WTC11 (cell line): ENCODE measurements around the gene ALK. TPM values are rescaled to one million over a fixed set of nuclear protein-coding genes. Genes with fewer than 3 reads are reported as not detected.

ENCODE experiments used
- ATAC-seq: fragments of 200-7000 bp; cut with Tn5 transposase; 2 replicates; pipeline ENCODE4 v1.10.0; 2021; ENCODE audit warnings: mild to moderate bottlenecking, moderate library complexity
- CTCF ChIA-PET: fragments of 300-600 bp; sonication (Branson Sonifier 250); formaldehyde crosslinking; loops from one replicate; lab custom pipeline; 2021; ENCODE audit warnings: antibody characterized with exemption; lab: Charles Lee
- POLR2A ChIA-PET: fragments of 350-600 bp; sonication (Branson Sonifier 250); formaldehyde crosslinking; loops from one replicate; lab custom pipeline; 2021; ENCODE audit warnings: antibody characterized with exemption; lab: Charles Lee
- DNase-seq: peaks from one replicate; pipeline ENCODE4 v3.0.0; 2021; ENCODE audit warnings: low spot score
- H3K27ac Mint-ChIP-seq: 2 replicates; pipeline ENCODE4 v1.8.0; 2021; ENCODE audit warnings: mixed read lengths
- H3K27me3 Mint-ChIP-seq: 2 replicates; pipeline ENCODE4 v1.8.0; 2021; ENCODE audit warnings: low read depth, mild to moderate bottlenecking, moderate library complexity, mixed read lengths
- H3K36me3 Mint-ChIP-seq: 2 replicates; pipeline ENCODE4 v1.8.0; 2021; ENCODE audit warnings: mixed read lengths
- H3K4me1 Mint-ChIP-seq: 2 replicates; pipeline ENCODE4 v1.8.0; 2022; ENCODE audit warnings: mixed read lengths
- H3K4me3 Mint-ChIP-seq: 2 replicates; pipeline ENCODE4 v1.8.0; 2021; ENCODE audit warnings: mild to moderate bottlenecking, moderate library complexity, mixed read lengths
- H3K9me3 Mint-ChIP-seq: 2 replicates; pipeline ENCODE4 v1.8.0; 2021; ENCODE audit warnings: mixed read lengths
- CBFB ChIP-seq: sonication (generic); formaldehyde crosslinking; IDR thresholded peaks from 2 replicates; pipeline ENCODE4 v1.8.1; 2022; ENCODE audit warnings: mild to moderate bottlenecking, low read depth, missing genetic modification reagents
- ELF4 ChIP-seq: sonication (generic); formaldehyde crosslinking; IDR thresholded peaks from 2 replicates; pipeline ENCODE4 v1.8.1; 2022; ENCODE audit warnings: low read depth, mild to moderate bottlenecking, moderate library complexity, missing genetic modification reagents
- EMX1 ChIP-seq: fragments of 250-450 bp; sonication (Bioruptor Pico); IDR thresholded peaks from 2 replicates; pipeline ENCODE4 v1.8.0; 2021; ENCODE audit warnings: mild to moderate bottlenecking
- HMGXB4 ChIP-seq: sonication (generic); formaldehyde crosslinking; IDR thresholded peaks from 2 replicates; pipeline ENCODE4 v1.8.1; 2023; ENCODE audit warnings: mild to moderate bottlenecking, moderate library complexity, missing genetic modification reagents
- IRF1 ChIP-seq: sonication (generic); formaldehyde crosslinking; IDR thresholded peaks from 2 replicates; pipeline ENCODE4 v1.8.0; 2023; ENCODE audit warnings: missing genetic modification reagents
- JUN ChIP-seq: sonication (generic); formaldehyde crosslinking; IDR thresholded peaks from 2 replicates; pipeline ENCODE4 v1.8.0; 2023; ENCODE audit warnings: mild to moderate bottlenecking, missing genetic modification reagents
- NFATC4 ChIP-seq: fragments of 250-450 bp; sonication (Bioruptor Pico); IDR thresholded peaks from 2 replicates; pipeline ENCODE4 v1.9.0; 2021; ENCODE audit warnings: mild to moderate bottlenecking
- NFE2L1 ChIP-seq: sonication (generic); formaldehyde crosslinking; IDR thresholded peaks from 2 replicates; pipeline ENCODE4 v1.8.1; 2023; ENCODE audit warnings: missing genetic modification reagents
- PRDM15 ChIP-seq: sonication (generic); formaldehyde crosslinking; IDR thresholded peaks from 2 replicates; pipeline ENCODE4 v1.8.0; 2022; ENCODE audit warnings: missing genetic modification reagents
- SMAD4 ChIP-seq: sonication (generic); formaldehyde crosslinking; IDR thresholded peaks from 2 replicates; pipeline ENCODE4 v1.8.0; 2022; ENCODE audit warnings: mild to moderate bottlenecking, missing genetic modification reagents
- ZBTB21 ChIP-seq: sonication (generic); formaldehyde crosslinking; IDR thresholded peaks from 2 replicates; pipeline ENCODE4 v1.8.1; 2023; ENCODE audit warnings: mild to moderate bottlenecking, missing genetic modification reagents, borderline replicate concordance
- ZNF232 ChIP-seq: sonication (generic); formaldehyde crosslinking; IDR thresholded peaks from 2 replicates; pipeline ENCODE4 v1.8.0; 2022; ENCODE audit warnings: mild to moderate bottlenecking, missing genetic modification reagents
- ZNF416 ChIP-seq: fragments of 250-450 bp; sonication (Bioruptor Pico); IDR thresholded peaks from 2 replicates; pipeline ENCODE4 v1.9.0; 2021; ENCODE audit warnings: mild to moderate bottlenecking, inconsistent platforms
- ZNF671 ChIP-seq: fragments of 250-450 bp; sonication (Bioruptor Pico); IDR thresholded peaks from 2 replicates; pipeline ENCODE4 v1.8.0; 2021; ENCODE audit warnings: mild to moderate bottlenecking
- total RNA-seq: library from RNA; stranded (reverse); gene quantifications from 3 replicates; pipeline ENCODE4 v1.2.3, GENCODE V29; 2021
- TF ChIP-seq, protein P1 (sequence below): fragments of 250-450 bp; sonication (Bioruptor Pico); IDR thresholded peaks from 2 replicates; pipeline ENCODE4 v1.8.0; 2021; ENCODE audit warnings: mild to moderate bottlenecking
- TF ChIP-seq, protein P2 (sequence below): sonication (generic); formaldehyde crosslinking; IDR thresholded peaks from 2 replicates; pipeline ENCODE4 v1.8.1; 2022; ENCODE audit warnings: missing genetic modification reagents, borderline replicate concordance
- TF ChIP-seq, protein P3 (sequence below): sonication (generic); formaldehyde crosslinking; IDR thresholded peaks from 2 replicates; pipeline ENCODE4 v1.8.1; 2023; ENCODE audit warnings: mild to moderate bottlenecking, missing genetic modification reagents
- TF ChIP-seq, protein P4 (sequence below): sonication (generic); formaldehyde crosslinking; IDR thresholded peaks from 2 replicates; pipeline ENCODE4 v1.8.0; 2022; ENCODE audit warnings: mild to moderate bottlenecking, missing genetic modification reagents
- TF ChIP-seq, protein P5 (sequence below): fragments of 250-450 bp; sonication (Bioruptor Pico); IDR thresholded peaks from 2 replicates; pipeline ENCODE4 v2.1.2; 2022; ENCODE audit warnings: mild to moderate bottlenecking, moderate library complexity

The ALK gene
- total RNA-seq, 1 experiment from 2014 or later = not detected

GRCh38 chr2:29335396-29335795 lies 586.0 kb downstream of the ALK start (continued):
- TF ChIP-seq HMGXB4 = no peak
- no peak for TF ChIP-seq JUN (CRISPR knock-in tag)
- TF ChIP-seq PRDM15 (CRISPR knock-in tag) = no peak
- TF ChIP-seq, protein P1, sequence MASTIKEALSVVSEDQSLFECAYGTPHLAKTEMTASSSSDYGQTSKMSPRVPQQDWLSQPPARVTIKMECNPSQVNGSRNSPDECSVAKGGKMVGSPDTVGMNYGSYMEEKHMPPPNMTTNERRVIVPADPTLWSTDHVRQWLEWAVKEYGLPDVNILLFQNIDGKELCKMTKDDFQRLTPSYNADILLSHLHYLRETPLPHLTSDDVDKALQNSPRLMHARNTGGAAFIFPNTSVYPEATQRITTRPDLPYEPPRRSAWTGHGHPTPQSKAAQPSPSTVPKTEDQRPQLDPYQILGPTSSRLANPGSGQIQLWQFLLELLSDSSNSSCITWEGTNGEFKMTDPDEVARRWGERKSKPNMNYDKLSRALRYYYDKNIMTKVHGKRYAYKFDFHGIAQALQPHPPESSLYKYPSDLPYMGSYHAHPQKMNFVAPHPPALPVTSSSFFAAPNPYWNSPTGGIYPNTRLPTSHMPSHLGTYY (CRISPR knock-in tag) = no peak
- TF ChIP-seq ZNF232 (CRISPR knock-in tag) = no peak
- TF ChIP-seq, protein P2, sequence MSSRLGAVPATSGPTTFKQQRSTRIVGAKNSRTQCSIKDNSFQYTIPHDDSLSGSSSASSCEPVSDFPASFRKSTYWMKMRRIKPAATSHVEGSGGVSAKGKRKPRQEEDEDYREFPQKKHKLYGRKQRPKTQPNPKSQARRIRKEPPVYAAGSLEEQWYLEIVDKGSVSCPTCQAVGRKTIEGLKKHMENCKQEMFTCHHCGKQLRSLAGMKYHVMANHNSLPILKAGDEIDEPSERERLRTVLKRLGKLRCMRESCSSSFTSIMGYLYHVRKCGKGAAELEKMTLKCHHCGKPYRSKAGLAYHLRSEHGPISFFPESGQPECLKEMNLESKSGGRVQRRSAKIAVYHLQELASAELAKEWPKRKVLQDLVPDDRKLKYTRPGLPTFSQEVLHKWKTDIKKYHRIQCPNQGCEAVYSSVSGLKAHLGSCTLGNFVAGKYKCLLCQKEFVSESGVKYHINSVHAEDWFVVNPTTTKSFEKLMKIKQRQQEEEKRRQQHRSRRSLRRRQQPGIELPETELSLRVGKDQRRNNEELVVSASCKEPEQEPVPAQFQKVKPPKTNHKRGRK (CRISPR knock-in tag) = no peak
- TF ChIP-seq, protein P3, sequence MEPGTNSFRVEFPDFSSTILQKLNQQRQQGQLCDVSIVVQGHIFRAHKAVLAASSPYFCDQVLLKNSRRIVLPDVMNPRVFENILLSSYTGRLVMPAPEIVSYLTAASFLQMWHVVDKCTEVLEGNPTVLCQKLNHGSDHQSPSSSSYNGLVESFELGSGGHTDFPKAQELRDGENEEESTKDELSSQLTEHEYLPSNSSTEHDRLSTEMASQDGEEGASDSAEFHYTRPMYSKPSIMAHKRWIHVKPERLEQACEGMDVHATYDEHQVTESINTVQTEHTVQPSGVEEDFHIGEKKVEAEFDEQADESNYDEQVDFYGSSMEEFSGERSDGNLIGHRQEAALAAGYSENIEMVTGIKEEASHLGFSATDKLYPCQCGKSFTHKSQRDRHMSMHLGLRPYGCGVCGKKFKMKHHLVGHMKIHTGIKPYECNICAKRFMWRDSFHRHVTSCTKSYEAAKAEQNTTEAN (CRISPR knock-in tag) = no peak
- no peak for TF ChIP-seq SMAD4
- TF ChIP-seq ELF4 (CRISPR knock-in tag) = no peak

GRCh38 chr2:29334706-29335105 lies 586.7 kb downstream of the ALK start:
- peaks cover 22% of the 10 kb centered on the region for H3K4me1 Mint-ChIP-seq
- ChIA-PET POLR2A (no interaction called here), CTCF (interaction anchor here (0.9 kb wide), 1 partner anchor 9 kb away, joined by 3 read pairs; no protein-coding TSS in a partner anchor)
- ATAC-seq (no peak; the same call in 1 of the 2 replicates), DNase-seq (no peak)
- H3K27me3 Mint-ChIP-seq = no peaks in the 10 kb centered on the region
- H3K9me3 Mint-ChIP-seq = no peaks in the 10 kb centered on the region
- H3K27ac Mint-ChIP-seq = no peak overlapping the region
- H3K4me3 Mint-ChIP-seq = no peak overlapping the region
- no peaks in the 10 kb centered on the region for H3K36me3 Mint-ChIP-seq
- TF ChIP-seq ZNF671 = no peak
- TF ChIP-seq EMX1 (CRISPR knock-in tag) = no peak
- TF ChIP-seq ZNF416 (CRISPR knock-in tag) = no peak
- no peak for TF ChIP-seq CBFB
- TF ChIP-seq NFATC4 = no peak
- no peak for TF ChIP-seq IRF1 (CRISPR knock-in tag)
- TF ChIP-seq, protein P4, sequence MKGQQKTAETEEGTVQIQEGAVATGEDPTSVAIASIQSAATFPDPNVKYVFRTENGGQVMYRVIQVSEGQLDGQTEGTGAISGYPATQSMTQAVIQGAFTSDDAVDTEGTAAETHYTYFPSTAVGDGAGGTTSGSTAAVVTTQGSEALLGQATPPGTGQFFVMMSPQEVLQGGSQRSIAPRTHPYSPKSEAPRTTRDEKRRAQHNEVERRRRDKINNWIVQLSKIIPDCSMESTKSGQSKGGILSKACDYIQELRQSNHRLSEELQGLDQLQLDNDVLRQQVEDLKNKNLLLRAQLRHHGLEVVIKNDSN = no peak
- no peak for TF ChIP-seq NFE2L1
- TF ChIP-seq, protein P5, sequence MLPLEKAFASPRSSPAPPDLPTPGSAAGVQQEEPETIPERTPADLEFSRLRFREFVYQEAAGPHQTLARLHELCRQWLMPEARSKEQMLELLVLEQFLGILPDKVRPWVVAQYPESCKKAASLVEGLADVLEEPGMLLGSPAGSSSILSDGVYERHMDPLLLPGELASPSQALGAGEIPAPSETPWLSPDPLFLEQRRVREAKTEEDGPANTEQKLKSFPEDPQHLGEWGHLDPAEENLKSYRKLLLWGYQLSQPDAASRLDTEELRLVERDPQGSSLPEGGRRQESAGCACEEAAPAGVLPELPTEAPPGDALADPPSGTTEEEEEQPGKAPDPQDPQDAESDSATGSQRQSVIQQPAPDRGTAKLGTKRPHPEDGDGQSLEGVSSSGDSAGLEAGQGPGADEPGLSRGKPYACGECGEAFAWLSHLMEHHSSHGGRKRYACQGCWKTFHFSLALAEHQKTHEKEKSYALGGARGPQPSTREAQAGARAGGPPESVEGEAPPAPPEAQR (CRISPR knock-in tag) = no peak
- no peak for TF ChIP-seq ZBTB21
- no peak for TF ChIP-seq PRDM15 (CRISPR knock-in tag)
